Fibroblast of upper back skin (primary cell): Measurements from ENCODE around the gene WDFY1.
"Not testable (repeated sequence)": the region's sequence is repeated elsewhere in the genome, so short reads cannot be mapped to it uniquely, and the experiment has no call there.

Experiments used
- DNase-seq: peaks from one replicate; pipeline ENCODE4 v3.0.0-alpha.2; 2013

The WDFY1 gene

GRCh38 chr2:223894968-223895367, 50.2 kb downstream of the WDFY1 start:
- no peak for DNase-seq

- DNase-seq, result no peak
Measured at GRCh38 chr2:223894009-223894408, 51.1 kb downstream of the WDFY1 start.

GRCh38 chr2:223890721-223891120, 54.4 kb downstream of the WDFY1 start:
- no peak for DNase-seq

GRCh38 chr2:223889229-223889628, 55.9 kb downstream of the WDFY1 start:
- no peak for DNase-seq

GRCh38 chr2:223888251-223888650, 56.9 kb downstream of the WDFY1 start:
- no peak for DNase-seq

- DNase-seq, result peak; percentile 20
Measured at GRCh38 chr2:223887127-223887526, 58.0 kb downstream of the WDFY1 start.

- no peak for DNase-seq
Measured at GRCh38 chr2:223886726-223887125, 58.4 kb downstream of the WDFY1 start.

GRCh38 chr2:223884399-223884798, 60.7 kb downstream of the WDFY1 start:
- peak; percentile 43 for DNase-seq

GRCh38 chr2:223882715-223883114, 62.4 kb downstream of the WDFY1 start:
- no peak for DNase-seq

- DNase-seq, result no peak
Measured at GRCh38 chr2:223880796-223881195, 64.3 kb downstream of the WDFY1 start.

GRCh38 chr2:223877721-223878410, 67.3 kb downstream of the WDFY1 start:
- DNase-seq, result no peak

- no peak for DNase-seq
Measured at GRCh38 chr2:223873672-223874071, 71.5 kb downstream of the WDFY1 start.

- not testable (repeated sequence) for DNase-seq
Measured at GRCh38 chr2:223872772-223873171, 72.4 kb downstream of the WDFY1 start.

- DNase-seq, result not testable (repeated sequence)
Measured at GRCh38 chr2:223871661-223872060, 73.5 kb downstream of the WDFY1 start.

GRCh38 chr2:223870840-223871611, 74.1 kb downstream of the WDFY1 start:
- DNase-seq, result peak; percentile 25

GRCh38 chr2:223868005-223868404, 77.1 kb downstream of the WDFY1 start:
- no peak for DNase-seq

- DNase-seq, result no peak
Measured at GRCh38 chr2:223865907-223866508, 79.1 kb downstream of the WDFY1 start.

GRCh38 chr2:223865124-223865523, 80.0 kb downstream of the WDFY1 start:
- DNase-seq, result no peak

GRCh38 chr2:223863491-223863890, 81.6 kb downstream of the WDFY1 start:
- DNase-seq, result no peak

GRCh38 chr2:223860809-223861738, 84.1 kb downstream of the WDFY1 start:
- peak; percentile 74 for DNase-seq

GRCh38 chr2:223859070-223859469, 86.1 kb downstream of the WDFY1 start:
- DNase-seq, result no peak

GRCh38 chr2:223856584-223856983, 88.6 kb downstream of the WDFY1 start:
- no peak for DNase-seq

- DNase-seq, result no peak
Measured at GRCh38 chr2:223856021-223856420, 89.1 kb downstream of the WDFY1 start.
